ENCODE measurements around the gene CFAP77. TPM values are rescaled to one million over a fixed set of nuclear protein-coding genes. Genes with fewer than 3 reads are reported as not detected.

CFAP77 gene
- total RNA-seq, 2 experiments from 2014 or later, result not detected

- CTCF ChIA-PET, result no interaction called here
- POLR2A ChIA-PET, result no interaction called here
These were observed 195.4 kb downstream of the CFAP77 start for GRCh38 chr9:132605387-132605786.

- ChIA-PET CTCF (no interaction called here), POLR2A (no interaction called here)
These were observed 196.1 kb downstream of the CFAP77 start for GRCh38 chr9:132606066-132606465.

- ChIA-PET CTCF (interaction anchor here (1.0 kb wide), 1 partner anchor 179 kb away, joined by 4 read pairs; no protein-coding TSS in a partner anchor), POLR2A (no interaction called here)
These were observed 199.2 kb downstream of the CFAP77 start for GRCh38 chr9:132609184-132609583.

GRCh38 chr9:132609829-132610228 is 199.8 kb downstream of the CFAP77 start:
- POLR2A ChIA-PET, result no interaction called here
- CTCF ChIA-PET, result interaction anchor here (1.0 kb wide), 1 partner anchor 179 kb away, joined by 4 read pairs; no protein-coding TSS in a partner anchor

- POLR2A ChIA-PET, result no interaction called here
These were observed 200.7 kb downstream of the CFAP77 start for GRCh38 chr9:132610661-132611060.

GRCh38 chr9:132614324-132614723 is 204.3 kb downstream of the CFAP77 start:
- ChIA-PET CTCF (no interaction called here), POLR2A (no interaction called here)

More at GRCh38 chr9:132610661-132611060, 200.7 kb downstream of the CFAP77 start:
- CTCF ChIA-PET, result no interaction called here

GRCh38 chr9:132615774-132616173 is 205.8 kb downstream of the CFAP77 start:
- ChIA-PET POLR2A (no interaction called here), CTCF (no interaction called here)

- CTCF ChIA-PET, result no interaction called here
These were observed 206.7 kb downstream of the CFAP77 start for GRCh38 chr9:132616725-132617124.

GRCh38 chr9:132622159-132622558 is 212.1 kb downstream of the CFAP77 start:
- CTCF ChIA-PET, result no interaction called here
- POLR2A ChIA-PET, result no interaction called here

More at GRCh38 chr9:132616725-132617124, 206.7 kb downstream of the CFAP77 start:
- POLR2A ChIA-PET, result no interaction called here

Other genes with a start within 250 kb of the CFAP77 start
- 1 to 10 TPM; 1.2 TPM for gene NTNG2, start 248.2 kb upstream of the CFAP77 start, total RNA-seq
- 10 to 100 TPM; 35.8 to 36.5 TPM for gene SETX, start 55.2 kb upstream of the CFAP77 start, total RNA-seq
- gene TTF1, start 3.4 kb upstream of the CFAP77 start, total RNA-seq, result 10 to 100 TPM; 30.8 to 30.9 TPM
- not detected for gene BARHL1, start 172.4 kb downstream of the CFAP77 start, total RNA-seq